ENCODE results near the gene DPYSL5. TPM values are rescaled to one million over a fixed set of nuclear protein-coding genes. Genes with fewer than 3 reads are reported as not detected.
A peak's percentile ranks its signal among the peaks of the same experiment; 100 is the strongest.

The DPYSL5 gene, protein sequence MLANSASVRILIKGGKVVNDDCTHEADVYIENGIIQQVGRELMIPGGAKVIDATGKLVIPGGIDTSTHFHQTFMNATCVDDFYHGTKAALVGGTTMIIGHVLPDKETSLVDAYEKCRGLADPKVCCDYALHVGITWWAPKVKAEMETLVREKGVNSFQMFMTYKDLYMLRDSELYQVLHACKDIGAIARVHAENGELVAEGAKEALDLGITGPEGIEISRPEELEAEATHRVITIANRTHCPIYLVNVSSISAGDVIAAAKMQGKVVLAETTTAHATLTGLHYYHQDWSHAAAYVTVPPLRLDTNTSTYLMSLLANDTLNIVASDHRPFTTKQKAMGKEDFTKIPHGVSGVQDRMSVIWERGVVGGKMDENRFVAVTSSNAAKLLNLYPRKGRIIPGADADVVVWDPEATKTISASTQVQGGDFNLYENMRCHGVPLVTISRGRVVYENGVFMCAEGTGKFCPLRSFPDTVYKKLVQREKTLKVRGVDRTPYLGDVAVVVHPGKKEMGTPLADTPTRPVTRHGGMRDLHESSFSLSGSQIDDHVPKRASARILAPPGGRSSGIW
- not detected for total RNA-seq

DNA sequence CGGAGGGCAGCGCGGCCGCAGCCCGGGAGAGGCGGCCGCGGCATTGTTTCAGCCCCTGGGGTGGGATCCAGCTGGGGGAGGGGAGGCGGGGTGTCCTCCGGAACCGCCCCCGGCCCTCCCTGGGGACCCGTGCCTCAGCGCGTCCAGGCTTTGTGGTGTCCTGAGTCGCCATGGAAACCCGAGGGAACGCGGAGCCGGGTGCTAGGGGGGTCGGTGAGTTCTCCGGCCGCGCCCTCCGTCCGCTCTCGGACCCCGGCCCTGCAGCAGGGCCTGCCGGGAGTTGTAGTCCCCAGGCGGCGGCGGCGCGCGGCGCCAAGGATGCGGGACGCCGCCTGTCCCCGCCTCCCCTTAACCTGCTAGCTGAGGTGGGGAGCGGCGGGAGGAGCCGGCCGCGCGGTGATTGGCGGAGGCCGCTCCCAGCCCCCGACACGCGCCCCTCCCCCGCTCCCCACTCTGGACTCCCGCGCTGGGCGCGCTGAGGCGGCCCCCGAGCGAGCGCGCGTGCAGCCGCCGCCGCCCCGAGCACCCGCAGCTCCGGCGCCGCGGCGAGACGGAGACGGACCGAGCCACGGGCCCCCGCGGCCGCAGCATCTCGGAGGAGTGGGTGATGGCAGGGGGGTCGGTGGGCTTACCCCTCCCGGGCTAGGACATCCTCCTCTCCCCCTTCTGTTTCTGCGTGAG, at the start of gene DPYSL5:
TSS of gene DPYSL5 (plus strand) at position 478 of the 681 bp plus-strand sequence. CDS start 50,368 bp downstream, outside the sequence.
- H3K4me1 Mint-ChIP-seq (ENCODE audit: low read depth): peaks cover 9% of the 10 kb centered on the region
- DNase-seq (peak; percentile 8), ATAC-seq (peak; percentile 35)
- CTCF ChIA-PET: interaction anchor here (1.8 to 8.8 kb wide), 7 partner anchors 12 to 169 kb away, joined by 4 to 156 read pairs (median 18); no protein-coding TSS in a partner anchor
- H3K27me3 Mint-ChIP-seq: peaks cover 55% of the 10 kb centered on the region
- H3K4me3 Mint-ChIP-seq: peak within 1 kb of the TSS; percentile 35
- TF ChIP-seq CTCF (IDR thresholded peaks at IDR 0.05): no peak
- H3K9me3 Mint-ChIP-seq: no peaks in the 10 kb centered on the region
- no peak within 1 kb of the TSS for H3K27ac Mint-ChIP-seq
- intact Hi-C loops (cut with micrococcal nuclease): loop anchor here (2.0 to 10.0 kb wide), 3 partner anchors 75 to 167 kb away; no protein-coding TSS in a partner anchor
- no peaks in the 10 kb centered on the region for H3K36me3 Mint-ChIP-seq (ENCODE audit: low read depth)
- POLR2A ChIA-PET: no interaction called here

DNA sequence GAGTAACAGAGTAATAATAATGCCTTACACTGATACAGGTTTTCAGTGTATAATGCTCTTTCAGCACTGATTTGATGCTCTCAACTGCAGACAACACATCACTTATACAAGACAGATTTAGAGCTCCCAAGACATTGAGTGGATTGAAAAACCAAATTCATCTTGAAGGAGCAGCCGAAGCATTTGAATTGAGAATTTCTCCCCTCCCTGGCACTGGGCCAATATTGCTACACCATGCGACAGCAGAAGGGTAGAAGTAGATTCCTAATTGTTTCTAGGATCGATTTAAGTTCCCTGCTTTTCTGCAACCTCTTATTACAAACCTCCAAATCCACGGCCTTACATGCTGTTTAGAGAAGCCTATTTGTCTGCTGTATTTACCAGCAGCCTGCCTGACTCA, 46.6 kb upstream of the DPYSL5 start:
- no peaks in the 10 kb centered on the region for H3K9me3 Mint-ChIP-seq
- POLR2A ChIA-PET: no interaction called here
- no peaks in the 10 kb centered on the region for H3K27me3 Mint-ChIP-seq
- DNase-seq: no peak
- CTCF ChIA-PET: no interaction called here
- H3K36me3 Mint-ChIP-seq (ENCODE audit: low read depth): peaks cover 10% of the 10 kb centered on the region
- intact Hi-C loops (cut with micrococcal nuclease): no loop called here
- H3K27ac Mint-ChIP-seq: no peak overlapping the region
- no peaks in the 10 kb centered on the region for H3K4me1 Mint-ChIP-seq (ENCODE audit: low read depth)
- no peak for ATAC-seq
- TF ChIP-seq CTCF (IDR thresholded peaks at IDR 0.05): no peak
- no peak overlapping the region for H3K4me3 Mint-ChIP-seq

DNA sequence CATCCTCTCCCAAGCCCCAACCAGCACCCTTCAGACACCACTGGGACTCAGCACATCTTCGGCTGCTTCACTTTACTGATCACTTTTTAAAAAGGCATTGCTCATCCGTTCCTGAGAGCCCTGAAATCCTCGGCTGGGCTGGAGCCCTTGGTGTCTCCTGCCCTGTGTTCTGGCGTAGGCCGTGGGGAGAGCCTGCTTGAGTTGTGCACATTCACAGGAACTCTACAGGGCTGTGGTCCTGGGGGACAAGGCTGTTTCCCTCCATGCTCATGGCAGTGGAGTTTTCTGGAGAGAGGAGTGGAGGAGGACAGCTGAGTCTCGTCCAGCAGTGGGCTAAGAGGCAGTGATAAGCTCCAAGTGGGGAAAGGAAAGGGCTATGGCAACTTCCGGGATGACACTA, 46.1 kb upstream of the DPYSL5 start:
- no peak overlapping the region for H3K4me3 Mint-ChIP-seq
- H3K4me1 Mint-ChIP-seq (ENCODE audit: low read depth): no peaks in the 10 kb centered on the region
- no peak for TF ChIP-seq CTCF (IDR thresholded peaks at IDR 0.05)
- H3K27ac Mint-ChIP-seq: no peak overlapping the region
- CTCF ChIA-PET: no interaction called here
- intact Hi-C loops (cut with micrococcal nuclease): no loop called here
- POLR2A ChIA-PET: no interaction called here
- ATAC-seq: no peak
- H3K36me3 Mint-ChIP-seq (ENCODE audit: low read depth): peaks cover 8% of the 10 kb centered on the region
- DNase-seq: no peak
- H3K27me3 Mint-ChIP-seq: no peaks in the 10 kb centered on the region
- H3K9me3 Mint-ChIP-seq: no peaks in the 10 kb centered on the region

DNA sequence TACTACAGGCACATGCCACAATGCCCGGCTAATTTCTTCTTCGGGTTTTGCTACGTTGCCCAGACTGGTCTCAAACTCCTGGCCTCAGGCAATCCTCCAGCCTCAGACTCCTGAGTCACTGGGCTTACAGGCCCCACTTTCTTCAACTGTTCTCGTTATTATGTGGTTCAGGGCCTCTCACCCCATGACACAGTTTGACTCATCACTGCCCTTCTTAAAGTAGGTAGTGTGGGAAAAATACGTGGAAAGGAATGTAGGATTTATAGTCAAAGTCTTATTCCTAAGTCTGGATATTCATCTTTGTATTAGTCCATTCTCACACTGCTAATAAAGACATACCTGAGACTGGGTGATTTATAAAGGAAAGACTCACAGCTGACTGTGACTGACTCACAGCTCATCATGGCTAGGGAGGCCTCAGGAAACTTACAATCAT, 42.7 kb upstream of the DPYSL5 start:
- ATAC-seq: no peak

More for the DNA sequence above, 42.7 kb upstream of the DPYSL5 start:
- Mint-ChIP-seq H3K27me3 (no peaks in the 10 kb centered on the region), H3K4me3 (no peak overlapping the region), H3K36me3 (ENCODE audit: low read depth) (no peaks in the 10 kb centered on the region), H3K27ac (no peak overlapping the region), H3K4me1 (ENCODE audit: low read depth) (peaks cover 13% of the 10 kb centered on the region), H3K9me3 (no peaks in the 10 kb centered on the region)
- TF ChIP-seq CTCF (IDR thresholded peaks at IDR 0.05): no peak
- DNase-seq: no peak
- ChIA-PET CTCF (no interaction called here), POLR2A (no interaction called here)
- intact Hi-C loops (cut with micrococcal nuclease): no loop called here
